T-cell (primary cell): ENCODE results near the gene DR1. TPM values are rescaled to one million over a fixed set of nuclear protein-coding genes. Genes with fewer than 3 reads are reported as not detected.
A peak's percentile ranks its signal among the peaks of the same experiment; 100 is the strongest.

Source experiments
- ATAC-seq, 4 experiments: fragments of 200-7000 bp in 3 of 4; fragments of 150-1000 bp in 1 of 4; cut with Tn5 transposase; replicated peaks in 1 of 4; 1 replicate in 3 of 4; 2 replicates in 1 of 4; pipeline ENCODE4 v1.10.0; 2021; ENCODE audit warnings: moderate library complexity in 3 of 4, mild to moderate bottlenecking in 2 of 4, moderate number of reproducible peaks in 1 of 4
- CTCF ChIA-PET, 2 donors: fragments of 300-600 bp; sonication (Branson Sonifier 250); formaldehyde crosslinking; loops; one replicate each; lab custom pipeline; 2022; ENCODE audit warnings: antibody characterized with exemption in 2 of 2; lab: Charles Lee
- POLR2A ChIA-PET, 2 donors: fragments of 300-600 bp; sonication (Branson Sonifier 250); formaldehyde crosslinking; loops; one replicate each; lab custom pipeline; 2022; ENCODE audit warnings: antibody characterized with exemption in 2 of 2; lab: Charles Lee
- DNase-seq, 35 experiments: peaks; one replicate each; pipeline versions ENCODE4 v3.0.0 to v3.0.0-alpha.2; 2013 to 2023
- H3K27ac ChIP-seq: one replicate; pipeline ENCODE4 v1.5.1; 2013; ENCODE audit warnings: low read length
- H3K27me3 ChIP-seq, 2 experiments: replicated peaks in 1 of 2; 1 replicate in 1 of 2; 2 replicates in 1 of 2; pipeline versions ENCODE4 v1.6.1 to v1.7.0; 2013; ENCODE audit warnings: low read length in 1 of 2, mixed read lengths in 1 of 2; ENCODE audit not compliant: control insufficient read depth in 2 of 2, insufficient read depth in 2 of 2; ENCODE audit errors: extremely low read depth in 1 of 2
- H3K36me3 ChIP-seq, 2 donors: 1 replicate in 1 of 2; 2 replicates in 1 of 2; pipeline versions ENCODE4 v1.6.1 to v1.7.0; 2013; ENCODE audit warnings: low read length in 1 of 2; ENCODE audit not compliant: control insufficient read depth in 2 of 2, insufficient read depth in 1 of 2; ENCODE audit errors: extremely low read depth in 1 of 2
- H3K4me1 ChIP-seq, 2 experiments: 1 replicate in 1 of 2; 2 replicates in 1 of 2; pipeline versions ENCODE4 v1.6.1 to v1.7.0; 2013; ENCODE audit warnings: low read length in 2 of 2, mixed read lengths in 1 of 2; ENCODE audit not compliant: insufficient read depth in 2 of 2, control insufficient read depth in 1 of 2; ENCODE audit errors: extremely low read depth in 1 of 2
- H3K4me3 ChIP-seq, 2 donors: 1 replicate in 1 of 2; 2 replicates in 1 of 2; pipeline versions ENCODE4 v1.5.1 to v1.7.0; 2013; ENCODE audit warnings: mild to moderate bottlenecking in 2 of 2, low read length in 1 of 2, moderate library complexity in 1 of 2; ENCODE audit not compliant: control insufficient read depth in 1 of 2; ENCODE audit errors: extremely low read depth in 1 of 2
- H3K9me3 ChIP-seq: 2 replicates; pipeline ENCODE4 v1.7.0; 2013
- H3K27ac Mint-ChIP-seq, 2 donors: one replicate each; pipeline ENCODE4 v1.8.0; 2020 to 2021; ENCODE audit warnings: mild to moderate bottlenecking in 2 of 2, mixed read lengths in 2 of 2
- H3K27me3 Mint-ChIP-seq, 2 donors: one replicate each; pipeline ENCODE4 v1.8.0; 2021 to 2022; ENCODE audit warnings: mixed read lengths in 2 of 2
- H3K36me3 Mint-ChIP-seq: one replicate; pipeline ENCODE4 v1.8.0; 2021; ENCODE audit warnings: mixed read lengths
- H3K4me1 Mint-ChIP-seq, 3 donors: one replicate each; pipeline ENCODE4 v1.8.0; 2020 to 2022; ENCODE audit warnings: mixed read lengths in 3 of 3, mild to moderate bottlenecking in 1 of 3
- H3K4me3 Mint-ChIP-seq, 3 donors: one replicate each; pipeline ENCODE4 v1.8.0; 2020 to 2022; ENCODE audit warnings: mild to moderate bottlenecking in 3 of 3, mixed read lengths in 3 of 3, moderate library complexity in 3 of 3
- H3K9me3 Mint-ChIP-seq, 3 donors: one replicate each; pipeline ENCODE4 v1.8.0; 2020 to 2022; ENCODE audit warnings: mixed read lengths in 3 of 3
- WGBS: methylation state at CpG from one replicate; pipeline ENCODE4 v1.1.5; 2013; ENCODE audit warnings: missing lambda C conversion rate; ENCODE audit not compliant: insufficient coverage; 5-methylcytosine and 5-hydroxymethylcytosine counted together
- total RNA-seq, 35 experiments: library from RNA in 6 of 35; stranded (reverse) in 6 of 35; fragments of 120-200 nt in 1 of 35; gene quantifications; one replicate each; pipeline versions ENCODE4 v1.2.1 to v1.2.4 and lab custom pipeline; 2013 to 2026

Gene DR1
- total RNA-seq, 5 donors from 2014 or later (not counting 1 experiment from before 2014, with no cell fraction given) = 58.8 to 72.3 (median 65.1) TPM

DNA sequence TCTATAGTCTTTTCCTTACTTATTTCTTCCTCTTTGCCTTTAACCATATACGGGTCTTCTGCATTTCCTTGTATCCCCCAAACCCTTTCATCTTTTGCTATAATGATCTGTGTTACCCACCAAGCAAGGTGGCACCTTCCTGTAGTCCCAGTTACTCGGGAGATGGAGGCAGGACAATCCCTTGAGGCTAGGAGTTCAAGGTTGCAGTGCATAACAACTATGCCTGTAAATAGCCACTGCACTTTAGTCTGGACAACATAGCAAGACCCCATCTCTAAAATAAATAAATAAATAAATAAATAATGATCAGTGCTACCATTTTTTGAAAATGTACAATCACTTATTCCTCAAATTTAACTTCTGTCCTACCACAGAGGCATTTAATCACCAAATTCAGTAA lies 11.5 kb downstream of the DR1 start:
- H3K4me3 Mint-ChIP-seq = peak overlapping the region in 1 of 3 donors; percentile 15
- WGBS = 100% methylated on average over 1 of the region's 2 CpGs

DNA sequence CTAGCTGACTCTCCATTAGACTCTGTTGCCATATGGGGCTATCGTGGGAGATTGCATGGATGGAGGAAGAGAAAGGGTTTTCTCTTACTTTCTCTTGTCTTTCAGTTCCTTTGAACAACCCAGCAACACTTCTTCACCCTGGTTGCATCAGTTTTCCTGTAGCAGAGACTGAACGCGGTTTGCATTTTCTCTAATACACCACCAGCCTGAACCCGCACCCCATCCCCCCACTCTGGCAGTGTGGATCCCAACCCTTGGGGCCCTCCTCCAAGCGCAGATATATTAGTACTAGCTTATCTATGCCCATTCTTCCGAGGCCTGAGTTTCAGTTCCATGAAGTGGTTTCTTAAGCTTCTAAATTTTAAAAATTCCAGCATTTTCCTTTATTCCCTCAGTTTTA lies 12.6 kb downstream of the DR1 start:
- ChIA-PET CTCF (interaction anchor here (0.6 to 1.6 kb wide), 3 partner anchors 12 to 1801 kb away, joined by 3 to 4 read pairs (median 4); partner anchors contain the start of gene DR1 (in 1 of the 2)), POLR2A (no interaction called here)
- Histone ChIP-seq H3K27ac (no peak overlapping the region), H3K36me3 (peaks cover 0 to 67% of the 10 kb centered on the region in 2 donors), H3K9me3 (no peaks in the 10 kb centered on the region), H3K4me1 (peaks cover 7 to 9% of the 10 kb centered on the region in 2 experiments), H3K27me3 (no peaks in the 10 kb centered on the region), H3K4me3 (no peak overlapping the region)
- DNase-seq = no peak
- peaks cover 71% of the 10 kb centered on the region for H3K36me3 Mint-ChIP-seq
- 37% methylated on average over 2 of the region's 6 CpGs for WGBS
- peaks cover 68 to 74% (median 71%) of the 10 kb centered on the region in 3 donors for H3K4me1 Mint-ChIP-seq
- ATAC-seq = no peak
- no peaks in the 10 kb centered on the region for H3K27me3 Mint-ChIP-seq
- peak overlapping the region in 1 of 2 donors; percentile 23 for H3K27ac Mint-ChIP-seq
- peak overlapping the region in 1 of 3 donors; percentile 15 for H3K4me3 Mint-ChIP-seq
- H3K9me3 Mint-ChIP-seq = no peaks in the 10 kb centered on the region

More for the DNA sequence above, 11.5 kb downstream of the DR1 start:
- H3K27me3 Mint-ChIP-seq = no peaks in the 10 kb centered on the region
- Histone ChIP-seq H3K4me3 (no peak overlapping the region), H3K4me1 (peaks cover 11 to 18% of the 10 kb centered on the region in 2 experiments), H3K9me3 (no peaks in the 10 kb centered on the region), H3K27me3 (no peaks in the 10 kb centered on the region), H3K36me3 (peaks cover 0 to 66% of the 10 kb centered on the region in 2 donors), H3K27ac (no peak overlapping the region)
- H3K36me3 Mint-ChIP-seq = peaks cover 67% of the 10 kb centered on the region
- DNase-seq = no peak
- peaks cover 68 to 78% (median 76%) of the 10 kb centered on the region in 3 donors for H3K4me1 Mint-ChIP-seq
- no peak overlapping the region for H3K27ac Mint-ChIP-seq
- ChIA-PET POLR2A (interaction anchor here in 1 of 2 donors (0.7 kb wide), 1 partner anchor 1708 kb away, joined by 5 read pairs; no protein-coding TSS in a partner anchor), CTCF (interaction anchor here in 1 of 2 donors (0.5 kb wide), 1 partner anchor 485 kb away, joined by 6 read pairs; no protein-coding TSS in a partner anchor)
- no peaks in the 10 kb centered on the region for H3K9me3 Mint-ChIP-seq
- ATAC-seq = no peak

DNA sequence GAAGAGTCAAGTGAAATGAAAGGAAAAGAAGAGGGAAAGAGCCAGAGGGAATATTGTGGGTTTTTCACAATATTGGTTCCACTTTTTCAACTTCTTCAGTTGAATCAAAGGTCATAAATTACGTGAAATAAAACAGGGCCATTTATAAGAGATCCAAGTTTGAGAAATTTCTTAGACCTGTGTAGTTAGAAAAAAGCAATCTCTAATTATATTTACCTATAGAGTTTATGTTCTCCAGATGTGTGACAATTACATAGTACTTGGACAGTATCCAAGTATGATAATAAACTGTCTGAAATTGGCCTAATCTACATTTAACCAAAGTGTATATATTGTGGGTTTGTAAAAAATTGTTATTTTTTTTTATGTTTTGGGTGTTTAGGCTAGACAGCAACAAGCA lies 14.4 kb downstream of the DR1 start:
- ChIA-PET POLR2A (no interaction called here), CTCF (interaction anchor here in 1 of 2 donors (1.6 kb wide), 1 partner anchor 14 kb away, joined by 4 read pairs; the partner anchor contains the start of gene DR1)
- WGBS = no CpG with 5 or more reads among the region's 1 CpG
- no peak for DNase-seq
- H3K27ac ChIP-seq = no peak overlapping the region
- Mint-ChIP-seq H3K4me1 (peaks cover 59 to 71% (median 63%) of the 10 kb centered on the region in 3 donors), H3K4me3 (no peak overlapping the region), H3K27me3 (no peaks in the 10 kb centered on the region), H3K27ac (no peak overlapping the region), H3K9me3 (no peaks in the 10 kb centered on the region), H3K36me3 (peaks cover 77% of the 10 kb centered on the region)
- H3K4me1 ChIP-seq = peaks cover 7 to 9% of the 10 kb centered on the region in 2 experiments
- no peaks in the 10 kb centered on the region for H3K27me3 ChIP-seq
- H3K4me3 ChIP-seq = no peak overlapping the region
- H3K36me3 ChIP-seq = peaks cover 0 to 59% of the 10 kb centered on the region in 2 donors
- no peak for ATAC-seq
- H3K9me3 ChIP-seq = no peaks in the 10 kb centered on the region

GRCh38 chr1:93362237-93362636 lies 16.5 kb downstream of the DR1 start:
- Histone ChIP-seq H3K36me3 (peaks cover 0 to 53% of the 10 kb centered on the region in 2 donors), H3K27ac (no peak overlapping the region), H3K4me1 (peaks cover 6 to 7% of the 10 kb centered on the region in 2 experiments), H3K4me3 (no peak overlapping the region), H3K9me3 (no peaks in the 10 kb centered on the region), H3K27me3 (no peaks in the 10 kb centered on the region)
- ChIA-PET CTCF (no interaction called here), POLR2A (interaction anchor here in 1 of 2 donors (0.6 kb wide), 1 partner anchor 14 kb away, joined by 8 read pairs; no protein-coding TSS in a partner anchor)
- Mint-ChIP-seq H3K4me3 (no peak overlapping the region), H3K36me3 (peaks cover 72% of the 10 kb centered on the region), H3K4me1 (peaks cover 48 to 54% (median 50%) of the 10 kb centered on the region in 3 donors), H3K27me3 (no peaks in the 10 kb centered on the region), H3K27ac (no peak overlapping the region), H3K9me3 (no peaks in the 10 kb centered on the region)
- ATAC-seq (no peak), DNase-seq (no peak)
- no CpG with 5 or more reads among the region's 3 CpGs for WGBS

- Mint-ChIP-seq H3K36me3 (peaks cover 58% of the 10 kb centered on the region), H3K4me1 (peaks cover 14 to 21% (median 19%) of the 10 kb centered on the region in 3 donors), H3K9me3 (no peaks in the 10 kb centered on the region), H3K27ac (no peak overlapping the region), H3K27me3 (no peaks in the 10 kb centered on the region), H3K4me3 (no peak overlapping the region)
- H3K27me3 ChIP-seq = no peaks in the 10 kb centered on the region
- no peak overlapping the region for H3K27ac ChIP-seq
- 89% methylated on average over 1 of the region's 2 CpGs for WGBS
- no peaks in the 10 kb centered on the region for H3K9me3 ChIP-seq
- DNase-seq = no peak
- no peak for ATAC-seq
- H3K36me3 ChIP-seq = peaks cover 0 to 27% of the 10 kb centered on the region in 2 donors
- no peaks in the 10 kb centered on the region for H3K4me1 ChIP-seq
- POLR2A ChIA-PET = no interaction called here
- CTCF ChIA-PET = no interaction called here
- no peak overlapping the region for H3K4me3 ChIP-seq
These were observed 20.1 kb downstream of the DR1 start for GRCh38 chr1:93365813-93366212.

DNA sequence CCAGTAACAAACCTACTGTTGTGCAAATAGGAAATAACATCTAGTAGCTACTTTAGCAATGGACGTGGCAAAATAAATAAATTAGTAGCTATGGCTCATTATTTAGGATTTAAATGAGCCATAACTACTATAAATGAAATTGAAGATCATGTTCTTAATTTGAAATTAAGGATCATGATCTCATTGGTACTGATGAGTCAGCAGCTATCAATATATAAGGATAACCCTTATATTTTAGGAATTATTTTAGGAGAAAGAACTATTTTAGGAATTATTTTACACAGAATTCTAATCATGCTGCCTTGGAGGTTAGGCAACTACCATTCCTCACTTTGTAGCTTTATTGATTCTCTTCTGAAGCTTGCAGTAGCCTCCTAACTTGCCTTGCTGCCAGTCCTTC lies 24.0 kb downstream of the DR1 start:
- no peaks in the 10 kb centered on the region for H3K27me3 ChIP-seq
- H3K9me3 ChIP-seq = no peaks in the 10 kb centered on the region
- H3K36me3 ChIP-seq = peaks cover 0 to 13% of the 10 kb centered on the region in 2 donors
- WGBS = no CpG with 5 or more reads among the region's 1 CpG
- no peak for ATAC-seq
- Mint-ChIP-seq H3K4me3 (no peak overlapping the region), H3K27me3 (no peaks in the 10 kb centered on the region), H3K9me3 (peaks cover 0 to 9% (median 3%) of the 10 kb centered on the region in 3 donors), H3K36me3 (peaks cover 53% of the 10 kb centered on the region), H3K27ac (no peak overlapping the region), H3K4me1 (peaks cover 0 to 1% (median 0%) of the 10 kb centered on the region in 3 donors)
- DNase-seq = no peak
- H3K4me3 ChIP-seq = no peak overlapping the region
- no peak overlapping the region for H3K27ac ChIP-seq
- ChIA-PET CTCF (interaction anchor here (1.0 to 1.3 kb wide), 3 partner anchors 9 to 65 kb away, joined by 3 read pairs; partner anchors contain the start of gene DR1 (in 1 of the 2)), POLR2A (no interaction called here)
- H3K4me1 ChIP-seq = no peaks in the 10 kb centered on the region
